ENCODE results near the gene THEMIS.

- no peak for TF ChIP-seq GATA2 (IDR thresholded peaks at IDR 0.05; ENCODE audit: low read depth, low read length)
- TF ChIP-seq GATA3 (IDR thresholded peaks at IDR 0.05; ENCODE audit: low read depth, low read length) = no peak
Measured at GRCh38 chr6:127710668-127711067, 190.2 kb downstream of the THEMIS start.
